OCI-LY1 (cell line): ENCODE data around the gene PTGES.
"Not testable (repeated sequence)": the region's sequence is repeated elsewhere in the genome, so short reads cannot be mapped to it uniquely, and the experiment has no call there.

ENCODE experiments used
- H2AFZ ChIP-seq: fragments of 200-600 bp; sonication (generic), shearing (Covaris generic); 2 replicates; pipeline ENCODE4 v1.6.0; 2014; ENCODE audit warnings: antibody characterized with exemption, mild to moderate bottlenecking, low read length
- H3F3A ChIP-seq: fragments of 200-600 bp; sonication (generic), shearing (Covaris generic); 2 replicates; pipeline ENCODE4 v1.6.0; 2014; ENCODE audit warnings: mild to moderate bottlenecking, antibody characterized with exemption, low read length, moderate library complexity; ENCODE audit not compliant: insufficient read depth
- H3K27ac ChIP-seq: fragments of 200-600 bp; sonication (generic); 2 replicates; pipeline ENCODE4 v1.5.1; 2014; ENCODE audit warnings: low read length, mixed run types, mild to moderate bottlenecking, low read depth; ENCODE audit not compliant: poor library complexity, severe bottlenecking
- H3K27me3 ChIP-seq: fragments of 200-600 bp; sonication (generic); 2 replicates; pipeline ENCODE4 v1.6.0; 2014; ENCODE audit warnings: antibody characterized with exemption, mild to moderate bottlenecking, low read length, moderate library complexity; ENCODE audit not compliant: insufficient read depth
- H3K36me3 ChIP-seq: fragments of 200-600 bp; sonication (generic); 2 replicates; pipeline ENCODE4 v1.6.1; 2014; ENCODE audit warnings: mild to moderate bottlenecking, antibody characterized with exemption, low read length, moderate library complexity, mixed read lengths; ENCODE audit not compliant: insufficient read depth
- H3K4me1 ChIP-seq: fragments of 200-600 bp; sonication (generic); 2 replicates; pipeline ENCODE4 v1.5.1; 2014; ENCODE audit warnings: mild to moderate bottlenecking, low read length, moderate library complexity; ENCODE audit not compliant: insufficient read depth, severe bottlenecking
- H3K4me2 ChIP-seq: fragments of 200-600 bp; sonication (generic), shearing (Covaris generic); 2 replicates; pipeline ENCODE4 v1.6.1; 2014; ENCODE audit warnings: low read length
- H3K4me3 ChIP-seq: fragments of 200-600 bp; sonication (generic); 2 replicates; pipeline ENCODE4 v1.5.1; 2014; ENCODE audit warnings: low read length, low read depth, mild to moderate bottlenecking, mixed read lengths; ENCODE audit not compliant: poor library complexity, severe bottlenecking
- H3K79me2 ChIP-seq: fragments of 200-600 bp; shearing (Covaris generic); 2 replicates; pipeline ENCODE4 v1.6.1; 2016; ENCODE audit warnings: mixed run types, low read length, mixed read lengths; ENCODE audit not compliant: insufficient read depth
- H3K9ac ChIP-seq: fragments of 200-600 bp; sonication (generic), shearing (Covaris generic); 2 replicates; pipeline ENCODE4 v1.6.1; 2014; ENCODE audit warnings: mild to moderate bottlenecking, low read length, mixed read lengths
- H3K9me2 ChIP-seq: fragments of 200-600 bp; sonication (generic), shearing (Covaris generic); 2 replicates; pipeline ENCODE4 v1.6.1; 2014; ENCODE audit warnings: low read depth, mild to moderate bottlenecking, low read length, mixed read lengths
- H3K9me3 ChIP-seq: fragments of 200-600 bp; shearing (Covaris generic); 2 replicates; pipeline ENCODE4 v1.6.1; 2014; ENCODE audit warnings: low read length, mixed read lengths
- H4K20me1 ChIP-seq: fragments of 200-600 bp; sonication (generic), shearing (Covaris generic); 2 replicates; pipeline ENCODE4 v1.6.0; 2016; ENCODE audit warnings: mild to moderate bottlenecking, low read length; ENCODE audit not compliant: insufficient read depth
- EZH2 ChIP-seq: fragments of 200-600 bp; sonication (generic), shearing (Covaris generic); IDR thresholded peaks from 2 replicates; pipeline ENCODE4 v1.8.0; 2017; ENCODE audit warnings: borderline replicate concordance, mixed run types, mild to moderate bottlenecking, antibody characterized with exemption, low read length, moderate library complexity, mixed read lengths
- TF ChIP-seq, protein P1 (sequence below): fragments of 200-600 bp; sonication (generic), shearing (Covaris generic); IDR thresholded peaks from 2 replicates; pipeline ENCODE4 v1.5.1; 2017; ENCODE audit warnings: mild to moderate bottlenecking, antibody characterized with exemption, low read length, moderate library complexity, mixed read lengths

The PTGES gene

DNA sequence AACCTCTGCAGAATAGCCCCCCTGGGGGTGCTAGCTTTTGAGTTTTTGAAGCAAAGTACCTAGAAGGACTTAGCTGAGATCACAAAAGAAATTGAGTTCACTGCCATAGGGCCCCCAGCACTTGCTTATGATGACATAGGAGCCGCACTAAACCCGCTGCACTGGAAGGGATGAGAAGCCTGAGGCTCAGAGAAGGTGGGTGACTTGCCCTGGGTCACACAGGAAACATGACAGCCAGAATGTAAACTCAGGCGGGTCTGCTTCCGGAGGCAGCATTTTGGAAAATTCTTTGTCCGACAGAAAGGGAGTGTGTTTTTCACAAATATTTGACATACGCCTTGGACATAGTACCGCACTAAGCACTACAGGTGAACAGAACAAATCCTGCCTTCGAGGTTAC lies 41.7 kb upstream of the PTGES start:
- H3K27ac ChIP-seq: no peak overlapping the region
- H3K4me1 ChIP-seq: no peaks in the 10 kb centered on the region
- no peak overlapping the region for H3K9ac ChIP-seq
- H3K4me2 ChIP-seq: no peak overlapping the region
- H2AFZ ChIP-seq: no peak overlapping the region
- no peaks in the 10 kb centered on the region for H3K9me3 ChIP-seq
- no peak overlapping the region for H3K4me3 ChIP-seq
- no peaks in the 10 kb centered on the region for H3K27me3 ChIP-seq
- H3K79me2 ChIP-seq: no peaks in the 10 kb centered on the region
- H3F3A ChIP-seq: no peaks in the 10 kb centered on the region
- H4K20me1 ChIP-seq: no peaks in the 10 kb centered on the region
- no peak for TF ChIP-seq EZH2
- TF ChIP-seq, protein P1, sequence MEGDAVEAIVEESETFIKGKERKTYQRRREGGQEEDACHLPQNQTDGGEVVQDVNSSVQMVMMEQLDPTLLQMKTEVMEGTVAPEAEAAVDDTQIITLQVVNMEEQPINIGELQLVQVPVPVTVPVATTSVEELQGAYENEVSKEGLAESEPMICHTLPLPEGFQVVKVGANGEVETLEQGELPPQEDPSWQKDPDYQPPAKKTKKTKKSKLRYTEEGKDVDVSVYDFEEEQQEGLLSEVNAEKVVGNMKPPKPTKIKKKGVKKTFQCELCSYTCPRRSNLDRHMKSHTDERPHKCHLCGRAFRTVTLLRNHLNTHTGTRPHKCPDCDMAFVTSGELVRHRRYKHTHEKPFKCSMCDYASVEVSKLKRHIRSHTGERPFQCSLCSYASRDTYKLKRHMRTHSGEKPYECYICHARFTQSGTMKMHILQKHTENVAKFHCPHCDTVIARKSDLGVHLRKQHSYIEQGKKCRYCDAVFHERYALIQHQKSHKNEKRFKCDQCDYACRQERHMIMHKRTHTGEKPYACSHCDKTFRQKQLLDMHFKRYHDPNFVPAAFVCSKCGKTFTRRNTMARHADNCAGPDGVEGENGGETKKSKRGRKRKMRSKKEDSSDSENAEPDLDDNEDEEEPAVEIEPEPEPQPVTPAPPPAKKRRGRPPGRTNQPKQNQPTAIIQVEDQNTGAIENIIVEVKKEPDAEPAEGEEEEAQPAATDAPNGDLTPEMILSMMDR: no peak
- H3K9me2 ChIP-seq: no peaks in the 10 kb centered on the region
- no peaks in the 10 kb centered on the region for H3K36me3 ChIP-seq

DNA sequence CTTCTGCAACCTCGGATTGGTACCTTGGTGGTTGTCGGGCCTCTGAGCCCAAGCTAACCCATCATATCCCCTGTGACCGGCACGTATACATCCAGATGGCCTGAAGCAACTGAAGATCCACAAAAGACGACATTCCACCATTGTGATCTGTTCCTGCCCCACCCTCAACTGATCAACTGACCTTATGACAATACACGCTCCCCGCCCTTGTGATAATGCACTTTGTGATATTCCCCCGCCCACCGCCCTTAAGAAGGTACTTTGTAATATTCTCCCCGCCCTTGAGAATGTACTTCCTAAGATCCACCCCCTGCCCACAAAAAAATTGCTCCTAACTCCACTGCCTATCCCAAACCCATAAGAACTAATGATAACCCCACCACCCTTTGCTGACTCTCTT lies 33.6 kb upstream of the PTGES start:
- H3K9me3 ChIP-seq: no peaks in the 10 kb centered on the region
- no peaks in the 10 kb centered on the region for H3K4me1 ChIP-seq
- H4K20me1 ChIP-seq: no peaks in the 10 kb centered on the region
- no peaks in the 10 kb centered on the region for H3K36me3 ChIP-seq
- H2AFZ ChIP-seq: no peak overlapping the region
- TF ChIP-seq, protein P1: no peak
- no peak for TF ChIP-seq EZH2
- no peaks in the 10 kb centered on the region for H3K79me2 ChIP-seq
- H3K27me3 ChIP-seq: no peaks in the 10 kb centered on the region
- H3K4me3 ChIP-seq: no peak overlapping the region
- H3K4me2 ChIP-seq: no peak overlapping the region
- H3K9ac ChIP-seq: no peak overlapping the region
- no peak overlapping the region for H3K27ac ChIP-seq
- H3K9me2 ChIP-seq: no peaks in the 10 kb centered on the region
- no peaks in the 10 kb centered on the region for H3F3A ChIP-seq

DNA sequence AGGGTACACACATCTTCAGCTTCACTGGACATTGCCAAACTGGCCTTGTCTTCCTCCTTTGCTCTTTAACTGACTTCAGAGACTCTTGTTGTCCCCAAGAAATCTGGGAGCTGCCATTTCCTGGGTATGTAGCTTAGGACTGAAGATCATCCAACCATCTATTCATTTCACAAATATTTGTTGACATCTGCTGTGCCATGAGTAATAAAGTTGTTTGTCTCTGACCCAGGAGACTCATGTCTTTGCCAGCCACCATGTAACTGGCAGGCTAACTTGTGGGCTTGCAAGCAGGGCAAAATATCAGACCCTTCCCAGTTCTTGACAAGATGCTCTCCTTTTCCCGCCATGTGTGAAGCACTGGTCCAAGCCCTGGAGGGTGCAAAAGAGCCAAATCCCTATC lies 33.0 kb upstream of the PTGES start:
- no peaks in the 10 kb centered on the region for H4K20me1 ChIP-seq
- H3K9me2 ChIP-seq: no peaks in the 10 kb centered on the region
- no peaks in the 10 kb centered on the region for H3K27me3 ChIP-seq
- no peak overlapping the region for H2AFZ ChIP-seq
- no peak overlapping the region for H3K4me3 ChIP-seq
- H3K36me3 ChIP-seq: no peaks in the 10 kb centered on the region
- H3K27ac ChIP-seq: no peak overlapping the region
- no peak overlapping the region for H3K9ac ChIP-seq
- H3K4me1 ChIP-seq: no peaks in the 10 kb centered on the region
- H3K4me2 ChIP-seq: no peak overlapping the region
- no peak for TF ChIP-seq EZH2
- TF ChIP-seq, protein P1: no peak
- H3F3A ChIP-seq: no peaks in the 10 kb centered on the region
- H3K79me2 ChIP-seq: no peaks in the 10 kb centered on the region
- H3K9me3 ChIP-seq: no peaks in the 10 kb centered on the region

DNA sequence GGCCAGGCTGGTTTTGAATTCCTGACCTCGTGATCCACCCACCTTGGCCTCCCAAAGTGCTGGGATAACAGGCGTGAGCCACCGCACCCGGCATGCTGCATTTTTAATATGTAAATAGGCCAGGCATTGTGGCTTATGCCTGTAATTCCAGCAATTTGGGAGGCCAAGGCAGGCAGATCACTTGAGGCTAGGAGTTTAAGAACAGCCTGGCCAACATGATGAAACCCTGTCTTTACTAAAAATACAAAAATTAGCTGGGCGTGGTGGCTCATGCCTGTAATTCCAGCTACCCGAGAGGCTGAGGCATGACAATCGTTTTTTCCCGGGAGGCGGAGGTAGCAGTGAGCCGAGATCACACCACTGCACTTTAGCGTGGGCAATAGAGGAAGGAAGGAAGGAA lies 32.1 kb upstream of the PTGES start:
- H3K9me3 ChIP-seq, H3K27ac ChIP-seq, H2AFZ ChIP-seq: not testable (repeated sequence)

More for the DNA sequence above, 32.1 kb upstream of the PTGES start:
- H3K79me2 ChIP-seq, H3F3A ChIP-seq, H3K36me3 ChIP-seq, H4K20me1 ChIP-seq, H3K27me3 ChIP-seq, H3K4me3 ChIP-seq, H3K4me1 ChIP-seq, H3K4me2 ChIP-seq, H3K9me2 ChIP-seq, H3K9ac ChIP-seq: not testable (repeated sequence)
